GM19035 (cell line): ENCODE data around the gene GGNBP2.

Experiments used
- ATAC-seq: cut with Tn5 transposase; IDR thresholded peaks from one replicate; pipeline ENCODE4 v1.9.1; 2021; ENCODE audit not compliant: unreplicated experiment

GGNBP2 gene

GRCh38 chr17:36547776-36548175, 3.1 kb downstream of the GGNBP2 start:
- ATAC-seq: no peak

GRCh38 chr17:36550491-36551417, 6.0 kb downstream of the GGNBP2 start:
- no peak for ATAC-seq

GRCh38 chr17:36553459-36553858, 8.7 kb downstream of the GGNBP2 start:
- ATAC-seq: no peak

GRCh38 chr17:36566081-36566480, 21.4 kb downstream of the GGNBP2 start:
- ATAC-seq: no peak

- no peak for ATAC-seq
Observed at GRCh38 chr17:36575028-36575427, 30.3 kb downstream of the GGNBP2 start.

GRCh38 chr17:36576793-36577192, 32.1 kb downstream of the GGNBP2 start:
- no peak for ATAC-seq

GRCh38 chr17:36578671-36579070, 34.0 kb downstream of the GGNBP2 start:
- ATAC-seq: no peak

GRCh38 chr17:36583787-36584186, 39.1 kb downstream of the GGNBP2 start:
- no peak for ATAC-seq

- ATAC-seq: no peak
Observed at GRCh38 chr17:36586138-36586537, 41.4 kb downstream of the GGNBP2 start.

GRCh38 chr17:36590082-36590481, 45.4 kb downstream of the GGNBP2 start:
- no peak for ATAC-seq

- peak; percentile 90 for ATAC-seq
Observed at GRCh38 chr17:36591434-36592315, 47.0 kb downstream of the GGNBP2 start, which contains the start of gene DHRS11. TSS of gene DHRS11 (plus strand) at chr17:36591879. CDS start at chr17:36592010, 131 bp downstream.

GRCh38 chr17:36592316-36592715, 47.6 kb downstream of the GGNBP2 start:
- no peak for ATAC-seq

- ATAC-seq: no peak
Observed at GRCh38 chr17:36592716-36593321, 48.1 kb downstream of the GGNBP2 start.

- ATAC-seq: no peak
Observed at GRCh38 chr17:36593656-36594316, 49.1 kb downstream of the GGNBP2 start.

GRCh38 chr17:36594626-36595401, 50.1 kb downstream of the GGNBP2 start:
- no peak for ATAC-seq

GRCh38 chr17:36597226-36597625, 52.5 kb downstream of the GGNBP2 start:
- ATAC-seq: no peak

GRCh38 chr17:36597866-36598777, 53.4 kb downstream of the GGNBP2 start:
- ATAC-seq: no peak

GRCh38 chr17:36598951-36599401, 54.3 kb downstream of the GGNBP2 start:
- ATAC-seq: no peak
